Panc1 (cell line): Measurements from ENCODE around the gene MSI2. TPM values are rescaled to one million over a fixed set of nuclear protein-coding genes. Genes with fewer than 3 reads are reported as not detected.
"Not testable (repeated sequence)": the region's sequence is repeated elsewhere in the genome, so short reads cannot be mapped to it uniquely, and the experiment has no call there.

Experiments
- ATAC-seq: fragments of 200-7000 bp; cut with Tn5 transposase; 2 replicates; pipeline ENCODE4 v1.9.1; 2020; ENCODE audit warnings: mild to moderate bottlenecking, moderate library complexity
- BruUV-seq: library from RNA; stranded (reverse); fragments of 400-500 nt; replicated peaks from 2 replicates; lab custom pipeline; 2021; lab: Mats Ljungman, UMichigan
- CTCF ChIA-PET: fragments of 300-600 bp; sonication (Branson Sonifier 250); formaldehyde crosslinking; loops from one replicate; lab custom pipeline; 2022; ENCODE audit warnings: antibody characterized with exemption; lab: Charles Lee
- POLR2A ChIA-PET: fragments of 300-600 bp; sonication (Branson Sonifier 250); formaldehyde crosslinking; loops from one replicate; lab custom pipeline; 2022; ENCODE audit warnings: antibody characterized with exemption; lab: Charles Lee
- DNase-seq: peaks from one replicate; pipeline ENCODE4 v3.0.0-alpha.2; 2010; ENCODE audit warnings: low read depth, low spot score
- H3K27ac ChIP-seq: 2 replicates; pipeline ENCODE4 v1.5.1; 2011; ENCODE audit warnings: mild to moderate bottlenecking, low read length, inconsistent platforms
- H3K27me3 ChIP-seq: fragments of 200-500 bp; sonication (Bioruptor generic); 2 replicates; pipeline ENCODE4 v1.6.0; 2014; ENCODE audit warnings: low read length, inconsistent platforms; ENCODE audit not compliant: control insufficient read depth, insufficient read depth
- H3K36me3 ChIP-seq: fragments of 200-500 bp; sonication (Bioruptor generic); 2 replicates; pipeline ENCODE4 v1.5.1; 2014; ENCODE audit warnings: inconsistent platforms, mild to moderate bottlenecking, low read length, moderate library complexity; ENCODE audit not compliant: control insufficient read depth, insufficient read depth
- H3K4me1 ChIP-seq: 2 replicates; pipeline ENCODE4 v1.5.1; 2011; ENCODE audit warnings: inconsistent platforms, mild to moderate bottlenecking, low read length, moderate library complexity; ENCODE audit not compliant: control insufficient read depth, insufficient read depth
- H3K4me3 ChIP-seq, 2 experiments: 2 replicates each; pipeline ENCODE4 v1.5.1; 2011 to 2012; ENCODE audit warnings: low read depth in 2 of 2, low read length in 2 of 2, mild to moderate bottlenecking in 2 of 2, inconsistent platforms in 1 of 2, moderate library complexity in 1 of 2
- H3K9me3 ChIP-seq: fragments of 200-500 bp; sonication (Bioruptor generic); 2 replicates; pipeline ENCODE4 v1.5.1; 2014; ENCODE audit warnings: low read depth, mild to moderate bottlenecking, inconsistent platforms, low read length, moderate library complexity; ENCODE audit not compliant: control insufficient read depth, insufficient read depth
- POLR2AphosphoS5 ChIP-seq: IDR thresholded peaks from 2 replicates; pipeline ENCODE4 v1.6.1; 2012; ENCODE audit warnings: mild to moderate bottlenecking, low read depth, low read length, moderate library complexity
- SIN3A ChIP-seq: IDR thresholded peaks from 2 replicates; pipeline ENCODE4 v1.6.1; 2012; ENCODE audit warnings: low read depth, mild to moderate bottlenecking, low read length, moderate library complexity, borderline replicate concordance; ENCODE audit not compliant: insufficient read depth
- TCF7L2 ChIP-seq: IDR thresholded peaks from 2 replicates; pipeline ENCODE4 v1.6.1; 2011; ENCODE audit warnings: mild to moderate bottlenecking, low read depth, low read length, inconsistent platforms
- in situ Hi-C: cut with HindIII; loops from 2 replicates; pipeline ENCODE4 v1.10.0; 2016; ENCODE audit warnings: low sequenced_read_pairs, low pct_unique_long_range_greater_than_20kb
- intact Hi-C: fragments of 100-400 bp; cut with micrococcal nuclease; formaldehyde crosslinking; loops from one replicate; pipeline ENCODE4 v1.10.0; 2022; ENCODE audit not compliant: unreplicated experiment
- total RNA-seq: library from RNA; stranded (reverse); gene quantifications from one replicate; pipeline ENCODE4 v1.2.1, GENCODE V29; 2021; ENCODE audit not compliant: unreplicated experiment
- TF ChIP-seq, protein P1 (sequence below), 2 experiments: IDR thresholded peaks; 2 replicates each; pipeline ENCODE4 v1.6.1; 2011 to 2012; ENCODE audit warnings: low read depth in 2 of 2, control low read depth in 1 of 2, low read length in 1 of 2, mild to moderate bottlenecking in 1 of 2, moderate library complexity in 1 of 2; ENCODE audit not compliant: insufficient read depth in 1 of 2
- TF ChIP-seq, protein P2 (sequence below): fragments of 450-650 bp; IDR thresholded peaks from 2 replicates; pipeline ENCODE4 v1.5.1; 2017; ENCODE audit warnings: mild to moderate bottlenecking

MSI2 gene
- total RNA-seq, 1 experiment from 2014 or later, result 38.5 TPM

DNA sequence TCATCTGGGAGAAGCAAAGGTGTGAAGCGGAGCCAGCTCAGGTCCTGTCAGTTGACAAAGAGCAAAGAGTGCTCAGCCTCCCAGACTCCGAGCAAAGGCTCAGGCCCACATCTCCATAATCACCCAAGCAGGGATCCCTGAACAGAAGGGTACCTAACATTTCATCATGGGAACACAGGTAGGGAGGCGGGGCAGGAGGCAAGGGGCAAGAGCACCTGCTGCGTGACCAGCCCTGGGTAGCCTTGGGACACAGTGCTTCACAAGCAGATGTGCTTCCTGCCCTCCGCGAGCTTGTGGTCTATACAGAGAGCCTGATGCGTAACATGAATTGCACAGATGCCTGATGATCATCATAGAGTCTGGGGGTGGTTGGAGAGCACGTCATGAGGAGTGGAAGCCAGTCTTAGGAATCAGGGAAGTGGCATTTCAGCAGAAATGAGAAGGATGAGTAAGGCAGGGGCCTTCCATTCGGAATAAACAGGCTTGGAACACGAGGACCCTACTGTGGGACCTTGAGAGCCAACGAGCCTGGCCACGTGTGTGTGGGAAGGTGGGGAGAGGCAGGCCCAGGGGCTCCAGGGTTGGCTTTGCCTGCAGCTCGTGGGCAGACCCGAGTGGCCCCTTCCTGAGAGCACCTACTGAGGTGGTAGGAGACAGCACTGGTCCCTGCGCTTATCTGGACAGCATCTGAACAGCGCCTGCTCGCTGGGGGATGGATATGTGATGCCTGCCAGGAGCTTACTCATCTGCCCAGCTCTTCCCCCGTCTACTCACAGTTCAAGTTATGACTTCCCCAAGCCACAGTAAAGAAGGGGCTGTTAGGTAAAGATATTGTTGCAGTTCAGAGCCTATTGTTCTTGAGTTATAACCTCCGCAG, 363.0 kb downstream of the MSI2 start:
- Histone ChIP-seq H3K9me3 (0 out of 2 replicates have a peak, but pooled peaks cover 5% of the 10 kb centered on the region), H3K27ac (no peak overlapping the region), H3K27me3 (no peaks in the 10 kb centered on the region), H3K4me1 (no peaks in the 10 kb centered on the region), H3K4me3 (no peak overlapping the region), H3K36me3 (no peaks in the 10 kb centered on the region)
- DNase-seq (no peak), ATAC-seq (no peak)
- ChIA-PET POLR2A (no interaction called here), CTCF (no interaction called here)
- intact Hi-C loops, result no loop called here
- no TSS peak for BruUV-seq
- TF ChIP-seq SIN3A (no peak), POLR2AphosphoS5 (no peak), TCF7L2 (no peak)
- TF ChIP-seq, protein P1, sequence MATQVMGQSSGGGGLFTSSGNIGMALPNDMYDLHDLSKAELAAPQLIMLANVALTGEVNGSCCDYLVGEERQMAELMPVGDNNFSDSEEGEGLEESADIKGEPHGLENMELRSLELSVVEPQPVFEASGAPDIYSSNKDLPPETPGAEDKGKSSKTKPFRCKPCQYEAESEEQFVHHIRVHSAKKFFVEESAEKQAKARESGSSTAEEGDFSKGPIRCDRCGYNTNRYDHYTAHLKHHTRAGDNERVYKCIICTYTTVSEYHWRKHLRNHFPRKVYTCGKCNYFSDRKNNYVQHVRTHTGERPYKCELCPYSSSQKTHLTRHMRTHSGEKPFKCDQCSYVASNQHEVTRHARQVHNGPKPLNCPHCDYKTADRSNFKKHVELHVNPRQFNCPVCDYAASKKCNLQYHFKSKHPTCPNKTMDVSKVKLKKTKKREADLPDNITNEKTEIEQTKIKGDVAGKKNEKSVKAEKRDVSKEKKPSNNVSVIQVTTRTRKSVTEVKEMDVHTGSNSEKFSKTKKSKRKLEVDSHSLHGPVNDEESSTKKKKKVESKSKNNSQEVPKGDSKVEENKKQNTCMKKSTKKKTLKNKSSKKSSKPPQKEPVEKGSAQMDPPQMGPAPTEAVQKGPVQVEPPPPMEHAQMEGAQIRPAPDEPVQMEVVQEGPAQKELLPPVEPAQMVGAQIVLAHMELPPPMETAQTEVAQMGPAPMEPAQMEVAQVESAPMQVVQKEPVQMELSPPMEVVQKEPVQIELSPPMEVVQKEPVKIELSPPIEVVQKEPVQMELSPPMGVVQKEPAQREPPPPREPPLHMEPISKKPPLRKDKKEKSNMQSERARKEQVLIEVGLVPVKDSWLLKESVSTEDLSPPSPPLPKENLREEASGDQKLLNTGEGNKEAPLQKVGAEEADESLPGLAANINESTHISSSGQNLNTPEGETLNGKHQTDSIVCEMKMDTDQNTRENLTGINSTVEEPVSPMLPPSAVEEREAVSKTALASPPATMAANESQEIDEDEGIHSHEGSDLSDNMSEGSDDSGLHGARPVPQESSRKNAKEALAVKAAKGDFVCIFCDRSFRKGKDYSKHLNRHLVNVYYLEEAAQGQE (IDR thresholded peaks at IDR 0.05; ENCODE audit: insufficient read depth in 1 of 2, low read depth in 2 of 2, low read length in 1 of 2), result no peak
- TF ChIP-seq, protein P2, sequence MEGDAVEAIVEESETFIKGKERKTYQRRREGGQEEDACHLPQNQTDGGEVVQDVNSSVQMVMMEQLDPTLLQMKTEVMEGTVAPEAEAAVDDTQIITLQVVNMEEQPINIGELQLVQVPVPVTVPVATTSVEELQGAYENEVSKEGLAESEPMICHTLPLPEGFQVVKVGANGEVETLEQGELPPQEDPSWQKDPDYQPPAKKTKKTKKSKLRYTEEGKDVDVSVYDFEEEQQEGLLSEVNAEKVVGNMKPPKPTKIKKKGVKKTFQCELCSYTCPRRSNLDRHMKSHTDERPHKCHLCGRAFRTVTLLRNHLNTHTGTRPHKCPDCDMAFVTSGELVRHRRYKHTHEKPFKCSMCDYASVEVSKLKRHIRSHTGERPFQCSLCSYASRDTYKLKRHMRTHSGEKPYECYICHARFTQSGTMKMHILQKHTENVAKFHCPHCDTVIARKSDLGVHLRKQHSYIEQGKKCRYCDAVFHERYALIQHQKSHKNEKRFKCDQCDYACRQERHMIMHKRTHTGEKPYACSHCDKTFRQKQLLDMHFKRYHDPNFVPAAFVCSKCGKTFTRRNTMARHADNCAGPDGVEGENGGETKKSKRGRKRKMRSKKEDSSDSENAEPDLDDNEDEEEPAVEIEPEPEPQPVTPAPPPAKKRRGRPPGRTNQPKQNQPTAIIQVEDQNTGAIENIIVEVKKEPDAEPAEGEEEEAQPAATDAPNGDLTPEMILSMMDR, result no peak
- in situ Hi-C loops, result no loop called here

DNA sequence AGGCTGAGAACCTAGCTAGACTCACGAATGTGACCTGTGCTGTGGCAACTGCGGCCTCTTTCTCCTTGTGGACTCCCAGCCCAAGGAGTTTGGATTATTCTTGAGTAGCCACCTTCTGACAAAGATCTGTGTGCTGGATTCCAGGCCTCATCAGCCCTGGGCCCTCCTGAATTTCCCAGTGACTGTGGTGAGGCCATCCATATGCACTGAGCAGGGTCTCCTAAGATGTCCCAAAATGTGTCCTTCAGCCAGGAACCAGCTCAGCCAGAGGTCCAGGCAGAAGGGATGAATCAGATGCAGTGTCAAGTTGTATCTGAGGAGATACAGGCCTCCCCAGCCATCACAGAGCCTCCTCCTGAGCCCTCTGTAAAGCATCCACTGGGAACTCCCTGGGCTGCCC, 364.3 kb downstream of the MSI2 start:
- ChIA-PET POLR2A (no interaction called here), CTCF (no interaction called here)
- no peak overlapping the region for H3K4me3 ChIP-seq
- DNase-seq, result no peak
- H3K36me3 ChIP-seq, result no peaks in the 10 kb centered on the region
- H3K4me1 ChIP-seq, result no peaks in the 10 kb centered on the region
- no TSS peak for BruUV-seq
- in situ Hi-C loops, result no loop called here
- ATAC-seq, result no peak
- intact Hi-C loops, result no loop called here
- TF ChIP-seq TCF7L2 (no peak), POLR2AphosphoS5 (no peak), SIN3A (no peak)
- TF ChIP-seq, protein P1 (IDR thresholded peaks at IDR 0.05; ENCODE audit: insufficient read depth in 1 of 2, low read depth in 2 of 2, low read length in 1 of 2), result no peak
- no peak overlapping the region for H3K27ac ChIP-seq
- 0 out of 2 replicates have a peak, but pooled peaks cover 5% of the 10 kb centered on the region for H3K9me3 ChIP-seq
- H3K27me3 ChIP-seq, result no peaks in the 10 kb centered on the region

DNA sequence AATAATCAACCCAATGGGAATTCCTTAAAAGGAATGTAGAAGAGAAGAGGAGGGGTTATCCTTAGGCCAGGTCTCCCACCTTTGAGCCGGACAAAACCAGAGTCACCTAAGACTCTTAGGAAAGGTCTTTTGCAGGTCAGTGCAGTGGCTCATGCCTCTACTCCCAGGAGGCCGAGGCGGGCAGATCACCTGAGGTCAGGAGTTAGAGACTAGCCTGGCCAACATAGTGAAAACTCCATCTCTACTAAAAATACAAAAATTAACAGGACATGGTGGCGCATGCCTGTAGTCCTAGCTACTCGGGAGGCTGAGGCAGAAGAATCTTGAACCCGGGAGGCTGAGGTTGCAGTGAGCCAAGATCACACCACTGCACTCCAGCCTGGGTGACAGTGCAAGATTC, 365.5 kb downstream of the MSI2 start:
- H3K36me3 ChIP-seq, CTCF ChIA-PET, in situ Hi-C loops, BruUV-seq, H3K4me3 ChIP-seq, ATAC-seq, H3K9me3 ChIP-seq, H3K27me3 ChIP-seq, intact Hi-C loops, DNase-seq, H3K4me1 ChIP-seq, H3K27ac ChIP-seq: not testable (repeated sequence)
- POLR2A ChIA-PET, result interaction anchor here (0.5 kb wide), 1 partner anchor 173 kb away, joined by 4 read pairs; no protein-coding TSS in a partner anchor
